BJ (cell line): ENCODE measurements around the gene AK4. TPM values are rescaled to one million over a fixed set of nuclear protein-coding genes. Genes with fewer than 3 reads are reported as not detected.
"Not testable (repeated sequence)": the region's sequence is repeated elsewhere in the genome, so short reads cannot be mapped to it uniquely, and the experiment has no call there.

Experiments
- CTCF ChIA-PET: fragments of 350-600 bp; formaldehyde crosslinking; extraction: SDS; loops from one replicate; lab custom pipeline; 2021; ENCODE audit warnings: antibody characterized with exemption, inconsistent platforms; lab: Yijun Ruan, JAX
- POLR2A ChIA-PET: fragments of 300-600 bp; sonication (Branson Sonifier 250); formaldehyde crosslinking; extraction: SDS; loops from one replicate; lab custom pipeline; 2021; ENCODE audit warnings: antibody characterized with exemption; lab: Charles Lee
- DNase-seq: peaks from one replicate; pipeline ENCODE4 v3.0.0-alpha.2; 2011; ENCODE audit warnings: low read depth
- H3K27me3 ChIP-seq: 2 replicates; pipeline ENCODE4 v1.6.0; 2011; ENCODE audit warnings: low read length; ENCODE audit not compliant: control insufficient read depth, insufficient read depth
- H3K36me3 ChIP-seq: 2 replicates; pipeline ENCODE4 v1.5.1; 2011; ENCODE audit warnings: low read length; ENCODE audit not compliant: control insufficient read depth, insufficient read depth
- H3K4me3 ChIP-seq: 2 replicates; pipeline ENCODE4 v1.5.1; 2011; ENCODE audit warnings: low read depth, mild to moderate bottlenecking, control low read depth, low read length
- CTCF ChIP-seq: IDR thresholded peaks from 2 replicates; pipeline ENCODE4 v1.5.1; 2011; ENCODE audit warnings: low read depth, mild to moderate bottlenecking, control low read depth, inconsistent platforms, low read length, moderate library complexity; ENCODE audit not compliant: insufficient read depth
- polyA plus RNA-seq: library from polyadenylated mRNA; depleted of rRNA; stranded (reverse); fragments of >200 nt; gene quantifications from 2 replicates; pipeline ENCODE4 v1.2.3, GENCODE V29; 2011

AK4 gene
- polyA plus RNA-seq, 1 experiment, result 11.9 TPM

- ChIA-PET CTCF (interaction anchor here (2.0 kb wide), 1 partner anchor 10 kb away, joined by 6 read pairs; no protein-coding TSS in a partner anchor), POLR2A (no interaction called here)
- Histone ChIP-seq H3K4me3 (no peak overlapping the region), H3K36me3 (no peaks in the 10 kb centered on the region), H3K27me3 (no peaks in the 10 kb centered on the region)
- no peak for DNase-seq
- no peak for TF ChIP-seq CTCF
Observed at GRCh38 chr1:65159801-65160523, 12.0 kb downstream of the AK4 start.

GRCh38 chr1:65163201-65163805 lies 15.3 kb downstream of the AK4 start:
- POLR2A ChIA-PET, result no interaction called here
- TF ChIP-seq CTCF, result no peak
- no peaks in the 10 kb centered on the region for H3K36me3 ChIP-seq
- H3K4me3 ChIP-seq, result no peak overlapping the region
- CTCF ChIA-PET, result no interaction called here
- no peaks in the 10 kb centered on the region for H3K27me3 ChIP-seq
- DNase-seq, result no peak

- POLR2A ChIA-PET, CTCF ChIA-PET, H3K4me3 ChIP-seq, H3K27me3 ChIP-seq, H3K36me3 ChIP-seq, DNase-seq: not testable (repeated sequence)
Observed at GRCh38 chr1:65164101-65164500, 16.1 kb downstream of the AK4 start.

- H3K36me3 ChIP-seq, result no peaks in the 10 kb centered on the region
- H3K4me3 ChIP-seq, result no peak overlapping the region
- no peak for TF ChIP-seq CTCF
- H3K27me3 ChIP-seq, result no peaks in the 10 kb centered on the region
- ChIA-PET POLR2A (no interaction called here), CTCF (no interaction called here)
- no peak for DNase-seq
Observed at GRCh38 chr1:65164633-65165032, 16.6 kb downstream of the AK4 start.

- DNase-seq, result no peak
- Histone ChIP-seq H3K36me3 (no peaks in the 10 kb centered on the region), H3K27me3 (no peaks in the 10 kb centered on the region), H3K4me3 (no peak overlapping the region)
- POLR2A ChIA-PET, result interaction anchor here (0.6 kb wide), 1 partner anchor 9 kb away, joined by 4 read pairs; no protein-coding TSS in a partner anchor
- TF ChIP-seq CTCF, result no peak
- CTCF ChIA-PET, result interaction anchor here (1.0 kb wide), 1 partner anchor 72 kb away, joined by 3 read pairs; no protein-coding TSS in a partner anchor
Observed at GRCh38 chr1:65165269-65165993, 17.4 kb downstream of the AK4 start.
